Stimulated activated CD8-positive, alpha-beta memory T cell treated with anti-CD3 and anti-CD28 coated beads, Interleukin-15, amount 100 ng/mL, for 4 hours (primary cell): ENCODE results near the gene HES6.

Experiments used
- DNase-seq, 2 donors: peaks; one replicate each; pipeline ENCODE4 v3.0.0-alpha.2; 2020; ENCODE audit warnings: low read depth in 2 of 2

Gene HES6

DNA sequence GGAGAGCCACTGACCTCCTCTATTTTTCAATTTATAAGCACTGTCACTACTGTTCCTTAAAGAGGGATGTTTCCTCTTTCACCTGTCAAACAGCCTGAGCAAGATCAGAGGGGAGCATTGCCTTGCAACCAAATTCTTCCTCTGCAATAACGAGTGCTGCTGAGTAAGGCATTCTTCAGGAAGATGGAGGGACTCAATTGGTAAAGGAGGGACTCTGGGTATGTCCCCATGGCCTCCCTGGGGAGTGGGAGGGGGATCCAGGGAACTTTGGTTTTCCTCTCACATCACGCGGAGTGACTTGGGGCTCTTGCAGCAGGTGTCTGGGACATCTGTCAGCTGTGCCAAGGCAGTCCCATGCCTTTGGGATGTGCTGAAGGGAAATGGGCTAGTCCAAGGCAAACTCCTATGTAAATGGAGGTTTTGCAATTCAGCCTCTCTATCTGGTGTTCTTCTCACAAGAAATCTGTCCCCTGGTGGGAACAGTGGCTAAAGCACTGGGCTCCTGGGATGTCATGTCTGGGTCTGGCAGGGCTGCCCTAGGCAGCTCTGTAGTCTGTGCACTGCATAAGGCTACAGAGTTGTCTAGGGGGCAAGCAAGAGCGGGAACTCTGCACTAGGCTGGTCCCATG lies 14.4 kb upstream of the HES6 start:
- no peak for DNase-seq

DNA sequence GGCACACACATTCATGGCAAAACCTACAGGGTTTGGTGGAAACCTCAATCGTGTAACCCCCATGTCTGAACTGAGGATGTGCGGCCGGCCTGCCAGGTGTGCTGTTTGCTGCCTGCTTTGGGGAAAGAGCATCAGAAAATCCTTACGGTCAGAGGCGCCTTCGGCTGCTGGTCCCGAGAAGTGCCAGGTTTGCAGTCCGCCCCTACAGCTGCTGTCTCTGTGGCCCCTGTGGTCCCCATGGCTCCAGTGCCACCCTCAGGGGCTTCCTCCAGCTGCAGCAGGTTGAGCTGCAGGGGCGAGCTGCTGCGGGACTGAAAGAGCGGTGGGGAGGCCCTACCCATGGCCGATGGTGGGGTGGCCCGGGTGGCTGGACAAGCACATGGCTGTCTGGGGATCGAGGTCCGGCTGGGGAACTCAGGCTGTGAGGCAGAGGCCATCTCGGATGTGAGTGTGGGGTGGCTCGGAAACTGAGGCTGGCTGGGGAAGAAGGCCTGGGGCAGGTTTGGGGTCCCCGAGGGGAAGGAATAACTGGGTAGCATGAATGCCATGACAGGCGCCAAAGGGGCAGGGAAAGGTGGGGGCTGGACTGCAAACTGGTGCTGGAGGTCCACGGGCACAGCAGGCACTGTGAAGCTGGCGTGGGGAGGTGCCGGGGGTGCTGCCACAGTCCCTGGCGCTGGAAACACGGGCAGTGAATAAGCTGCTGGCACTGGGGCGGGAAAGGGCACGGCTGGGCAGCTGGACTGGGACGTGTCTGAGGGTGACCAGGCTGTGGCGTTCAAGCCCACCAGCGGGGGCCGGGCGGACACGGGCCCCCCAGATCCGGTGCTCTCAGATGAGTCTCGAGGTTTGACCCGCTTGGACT lies 13.2 kb upstream of the HES6 start:
- DNase-seq: no peak

DNA sequence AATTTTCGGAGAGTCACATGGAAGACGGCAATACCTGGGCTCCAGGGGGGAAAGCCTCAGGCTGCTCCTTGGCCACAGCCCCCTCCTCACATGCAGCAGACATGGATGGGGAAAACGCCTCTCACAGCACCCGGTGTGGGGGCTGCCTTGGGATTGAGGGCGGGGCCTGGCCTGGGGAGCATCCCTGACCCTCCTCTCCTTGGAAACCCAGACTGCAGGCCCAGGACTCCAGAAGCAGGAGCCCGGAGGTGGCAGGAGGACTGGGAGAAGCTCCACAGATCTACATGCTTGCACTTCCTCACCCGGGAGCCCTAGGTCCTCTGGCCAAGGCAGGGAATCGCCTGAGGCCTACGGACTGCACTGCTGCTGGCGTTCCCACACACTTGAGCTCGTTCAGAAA lies 12.1 kb upstream of the HES6 start:
- no peak for DNase-seq

DNA sequence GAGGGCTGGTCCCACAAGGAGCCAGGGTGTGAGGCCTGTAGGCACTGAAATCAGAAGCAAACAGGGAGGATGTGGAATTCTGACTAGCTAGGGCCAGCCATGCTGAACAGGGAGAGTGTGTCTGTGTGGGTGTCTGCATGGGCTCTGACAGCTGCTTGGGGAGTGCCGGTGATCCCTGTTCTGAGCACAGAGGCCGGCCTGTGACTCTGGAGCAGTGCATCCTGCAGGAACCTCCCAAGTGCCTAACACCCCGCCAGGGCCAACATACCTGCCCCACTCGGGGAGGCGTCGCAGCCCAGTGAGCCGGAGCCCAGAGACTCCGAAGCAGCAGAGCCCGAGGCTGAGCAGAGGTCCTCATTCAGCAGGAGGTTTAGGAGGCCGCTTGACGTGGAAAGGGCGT lies 11.5 kb upstream of the HES6 start:
- no peak for DNase-seq

DNA sequence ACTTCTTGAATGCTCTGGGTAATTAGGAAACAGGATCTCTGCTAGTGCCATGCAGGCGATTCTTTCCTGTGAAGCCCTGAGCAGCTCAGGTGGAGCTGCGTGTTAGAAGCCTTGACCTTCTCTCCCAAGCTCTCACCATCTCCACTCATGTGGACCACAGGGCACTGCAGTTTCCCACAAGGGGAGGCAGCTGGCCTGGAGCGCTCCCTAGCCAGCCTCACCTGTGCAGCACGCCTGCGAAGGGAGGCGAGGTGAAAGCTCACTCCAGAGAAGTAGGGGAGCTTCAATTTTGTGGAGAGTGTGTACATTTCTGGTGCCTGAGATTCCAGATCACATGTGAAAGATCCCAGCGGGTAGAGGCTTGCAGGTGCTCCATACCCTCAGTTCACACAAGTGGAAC lies 11.1 kb upstream of the HES6 start:
- DNase-seq: no peak

GRCh38 chr2:238247841-238248453 lies 8.1 kb upstream of the HES6 start:
- no peak for DNase-seq

DNA sequence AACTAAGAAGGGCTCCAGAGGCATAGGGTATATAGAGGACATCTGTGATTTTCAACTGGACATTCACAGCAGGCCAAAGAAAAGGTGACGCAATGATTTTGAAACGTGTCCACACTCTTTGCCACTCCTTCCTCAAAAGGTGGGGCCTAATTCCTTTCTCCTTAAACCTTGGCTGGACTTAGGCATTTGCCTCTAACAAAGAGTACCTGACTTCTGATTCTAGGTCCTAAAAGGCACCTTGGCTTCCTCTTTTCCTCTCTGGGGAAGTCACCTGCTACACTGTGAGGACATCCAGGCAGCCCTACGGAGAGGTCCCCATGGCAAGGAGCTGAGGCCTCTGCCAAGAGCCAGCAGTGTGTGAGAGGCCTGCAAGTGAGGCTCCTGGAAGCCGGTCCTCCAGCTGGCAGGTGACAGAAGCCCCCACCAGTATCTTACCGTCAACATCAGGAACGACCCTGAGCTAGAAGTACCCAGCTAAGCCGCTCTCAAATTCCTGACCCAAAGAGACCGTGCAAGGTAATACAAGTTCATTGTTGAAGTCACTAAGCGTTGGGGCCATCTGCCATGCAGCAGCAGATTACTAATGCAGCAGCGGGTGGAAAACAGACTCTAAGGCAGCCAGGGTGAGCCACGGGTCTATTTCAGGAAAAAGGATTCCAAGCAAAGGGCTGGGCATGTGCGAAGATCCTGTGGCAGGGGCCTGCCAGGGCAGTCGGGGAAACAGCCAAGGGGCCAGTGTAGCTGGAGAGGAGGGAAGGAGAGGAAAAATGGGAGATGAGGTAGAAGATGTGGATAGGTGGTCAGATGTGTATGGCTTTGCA lies 7.4 kb upstream of the HES6 start:
- DNase-seq: no peak

GRCh38 chr2:238244151-238244550 lies 4.3 kb upstream of the HES6 start:
- DNase-seq: no peak

DNA sequence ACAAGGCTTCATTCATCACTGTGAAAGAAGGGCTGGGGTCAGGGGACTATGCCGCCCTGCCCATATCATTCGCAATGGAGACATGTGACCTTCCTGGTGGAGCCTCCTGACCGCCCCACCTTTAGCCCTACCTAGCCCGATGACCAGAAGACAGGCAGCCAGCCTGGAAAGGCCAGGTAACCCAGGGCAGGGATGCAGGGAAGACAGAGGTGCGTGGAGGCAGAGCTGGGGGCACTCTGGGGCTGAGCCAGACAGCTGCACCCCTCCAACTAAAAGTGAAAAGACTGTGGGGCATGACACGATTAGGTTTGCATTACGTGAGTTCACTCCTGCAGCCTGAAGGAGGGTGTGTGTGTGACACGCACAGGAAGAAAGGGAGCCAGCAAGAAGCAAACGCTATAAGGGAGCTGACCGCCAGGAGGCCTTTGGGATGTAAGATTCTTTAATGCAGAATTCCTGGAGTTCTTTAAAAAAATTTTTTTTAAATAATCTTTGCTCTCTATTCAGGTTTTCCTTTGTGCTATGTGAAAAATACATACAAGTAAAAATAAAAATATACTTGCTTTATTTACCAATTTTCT lies 3.7 kb upstream of the HES6 start:
- no peak for DNase-seq

DNA sequence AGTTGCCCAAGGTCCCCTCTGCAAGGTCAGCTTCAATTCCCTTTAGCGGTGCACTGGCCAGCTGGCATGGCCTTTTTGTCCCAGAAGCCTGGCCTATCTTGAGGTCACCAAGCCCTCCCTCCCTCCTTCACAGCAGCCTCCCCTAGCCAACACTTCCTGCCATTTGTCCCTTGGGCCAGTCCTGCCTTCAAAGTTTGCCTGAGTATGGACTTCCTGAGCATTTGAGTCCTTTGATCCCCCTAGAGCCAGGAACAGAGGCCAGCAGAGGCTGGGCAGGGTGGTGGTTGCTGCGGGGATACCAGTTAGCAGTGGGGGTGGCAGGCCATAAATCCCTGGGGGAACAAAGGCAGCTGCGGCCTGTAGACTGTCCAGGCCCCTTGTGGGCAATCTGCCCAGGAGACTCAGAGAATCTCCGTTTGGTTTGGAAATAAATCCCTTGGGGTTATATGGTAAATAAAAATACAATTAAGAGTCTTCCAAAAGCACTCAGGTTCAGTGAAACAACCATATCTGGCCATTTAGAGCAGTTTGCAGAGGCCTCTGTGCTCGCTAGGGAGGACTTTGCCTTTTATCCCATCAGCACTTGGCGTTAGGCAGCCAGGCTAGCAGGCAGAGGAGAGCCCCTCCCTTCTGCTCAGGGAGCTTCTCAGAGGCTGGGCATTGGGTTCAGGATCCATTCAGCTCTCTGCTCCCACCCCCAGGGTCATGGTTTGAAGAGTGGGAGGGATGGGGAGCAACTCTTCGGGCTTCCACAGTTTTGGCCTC lies 3.1 kb upstream of the HES6 start:
- DNase-seq: no peak

GRCh38 chr2:238241970-238242369 lies 2.1 kb upstream of the HES6 start:
- DNase-seq: no peak

- no peak for DNase-seq
These were observed 1.2 kb upstream of the HES6 start for GRCh38 chr2:238240757-238241711.

GRCh38 chr2:238239543-238239862 lies 335 bp downstream of the HES6 start:
- no peak for DNase-seq

GRCh38 chr2:238238766-238239542 lies 884 bp downstream of the HES6 start:
- DNase-seq: no peak

GRCh38 chr2:238238311-238238765 lies 1.5 kb downstream of the HES6 start:
- no peak for DNase-seq

DNA sequence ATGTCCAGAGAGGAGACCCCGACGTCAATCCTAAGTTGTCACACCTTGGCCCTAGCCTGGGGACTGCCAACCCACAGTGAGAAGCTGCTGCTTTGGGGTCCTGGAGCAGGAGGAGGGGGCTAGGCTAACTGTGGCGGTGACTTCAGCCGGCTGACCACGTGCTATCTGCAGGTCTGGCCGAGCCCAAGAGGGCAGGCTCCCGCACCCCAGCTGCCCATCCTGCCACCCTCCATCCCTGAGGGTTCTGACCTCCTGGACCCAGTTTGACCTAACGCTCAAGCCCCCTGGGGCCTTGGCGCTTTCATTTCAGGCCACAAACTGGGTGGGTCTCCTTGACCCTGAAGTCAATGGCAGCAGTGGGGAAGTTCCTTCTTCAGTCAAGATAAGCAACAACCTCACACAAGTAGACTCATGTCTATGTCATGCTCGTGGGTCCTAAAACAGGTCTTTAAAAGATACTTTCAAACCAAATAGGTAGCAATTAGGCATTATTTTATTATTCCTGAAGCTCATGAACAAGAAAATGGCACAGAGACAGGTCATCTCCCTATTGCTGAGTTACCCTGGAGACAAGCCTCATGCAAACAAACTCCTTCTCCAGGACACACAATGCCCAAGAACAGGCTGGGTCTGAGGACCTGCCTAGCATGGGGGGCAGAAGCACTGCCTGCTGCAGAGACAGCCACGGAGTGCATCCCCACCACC lies 2.3 kb downstream of the HES6 start:
- DNase-seq: no peak

DNA sequence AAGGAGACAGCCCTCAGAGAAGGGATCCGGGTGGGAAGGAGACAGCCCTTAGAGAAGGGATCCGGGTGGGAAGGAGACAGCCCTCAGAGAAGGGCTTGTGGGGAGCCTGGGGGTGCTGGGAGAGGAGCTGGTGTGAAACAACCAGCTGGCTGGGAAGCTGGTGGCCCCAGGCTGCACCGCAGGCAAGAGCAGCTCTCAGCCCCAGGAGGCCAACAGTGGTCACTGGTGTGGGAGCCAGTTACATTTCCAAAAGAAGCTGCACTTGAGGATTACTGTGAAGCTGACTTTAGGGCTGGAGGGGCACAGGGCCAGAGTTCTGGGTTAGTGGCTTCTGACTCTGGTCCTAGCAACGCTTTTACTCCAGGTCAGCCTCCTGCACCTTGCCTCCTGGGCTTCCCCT lies 3.3 kb downstream of the HES6 start:
- no peak for DNase-seq

DNA sequence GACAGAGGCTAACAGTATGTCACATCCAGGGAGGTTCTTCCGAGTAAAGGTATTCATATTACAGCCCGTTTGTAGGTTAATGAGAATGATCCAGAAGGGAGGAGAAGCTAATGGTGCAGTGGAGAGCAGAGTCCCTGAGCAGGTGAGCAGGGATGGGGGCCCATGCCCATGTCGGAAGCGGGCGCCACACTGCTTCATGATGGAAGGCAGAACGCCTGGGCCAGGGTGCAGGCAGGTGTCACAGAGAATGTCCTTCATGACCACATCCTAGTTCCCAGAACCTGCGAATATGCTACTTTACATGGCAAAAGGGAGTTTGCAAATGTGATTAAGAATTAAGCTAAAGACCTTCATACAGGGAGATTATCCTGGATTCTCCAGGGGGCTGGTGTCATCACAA lies 4.0 kb downstream of the HES6 start:
- DNase-seq: no peak

GRCh38 chr2:238235331-238235732 lies 4.5 kb downstream of the HES6 start:
- DNase-seq: no peak
